ENCODE results near the gene CDKN1B.

The CDKN1B gene

DNA sequence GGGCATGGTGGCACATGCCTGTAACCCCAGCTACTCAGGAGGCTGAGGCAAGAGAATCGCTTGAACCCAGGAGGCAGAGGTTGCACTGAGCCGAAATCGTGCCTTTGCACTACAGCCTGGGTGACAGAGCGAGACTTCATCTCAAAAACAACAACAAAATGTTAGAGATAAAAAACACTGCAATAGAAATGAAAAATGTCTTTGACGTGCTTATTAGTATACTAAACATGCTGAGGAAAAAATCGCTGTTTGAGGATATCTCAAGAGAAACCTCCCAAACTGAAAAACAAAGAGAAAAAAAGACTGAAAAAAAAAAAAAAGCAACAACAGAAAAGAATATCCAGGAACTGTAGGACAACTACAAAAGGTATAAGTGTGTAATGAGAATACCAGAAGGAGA lies 53.1 kb downstream of the CDKN1B start:
- ATAC-seq = no peak
